Caco-2 (cell line): ENCODE data around the gene WBP1L. TPM values are rescaled to one million over a fixed set of nuclear protein-coding genes. Genes with fewer than 3 reads are reported as not detected.

ENCODE experiments used
- BruUV-seq: library from RNA; stranded (reverse); fragments of 400-500 nt; replicated peaks from 2 replicates; lab custom pipeline; 2021; lab: Mats Ljungman, UMichigan
- CTCF ChIA-PET: fragments of 300-600 bp; sonication (Branson Sonifier 250); formaldehyde crosslinking; loops from one replicate; lab custom pipeline; 2022; ENCODE audit warnings: antibody characterized with exemption; lab: Charles Lee
- POLR2A ChIA-PET: fragments of 300-600 bp; sonication (Branson Sonifier 250); formaldehyde crosslinking; loops from one replicate; lab custom pipeline; 2022; ENCODE audit warnings: antibody characterized with exemption; lab: Charles Lee
- DNase-seq, 2 experiments: peaks; one replicate each; pipeline versions ENCODE4 v3.0.0 to v3.0.0-alpha.2; 2020 to 2022
- H3K27me3 ChIP-seq: replicated peaks from 2 replicates; pipeline ENCODE4 v1.6.0; 2011; ENCODE audit warnings: low read length; ENCODE audit not compliant: control insufficient read depth, insufficient read depth
- H3K36me3 ChIP-seq: 2 replicates; pipeline ENCODE4 v1.5.1; 2011; ENCODE audit warnings: low read length; ENCODE audit not compliant: control insufficient read depth, insufficient read depth
- H3K4me1 ChIP-seq: fragments of 250-450 bp; sonication (Bioruptor Pico); 2 replicates; pipeline ENCODE4 v1.5.1; 2020; ENCODE audit warnings: mild to moderate bottlenecking
- H3K4me3 ChIP-seq: 2 replicates; pipeline ENCODE4 v1.5.1; 2011; ENCODE audit warnings: low read depth, mild to moderate bottlenecking, control low read depth, low read length
- H3K9me3 ChIP-seq: fragments of 250-450 bp; sonication (Bioruptor Pico); 2 replicates; pipeline ENCODE4 v1.5.1; 2020; ENCODE audit warnings: mild to moderate bottlenecking, moderate library complexity
- H3K27ac Mint-ChIP-seq: one replicate; pipeline ENCODE4 v1.8.0; 2022; ENCODE audit warnings: mixed read lengths; ENCODE audit not compliant: unreplicated experiment
- H3K27me3 Mint-ChIP-seq: one replicate; pipeline ENCODE4 v1.8.0; 2022; ENCODE audit warnings: mixed read lengths; ENCODE audit not compliant: insufficient read depth, unreplicated experiment
- H3K36me3 Mint-ChIP-seq: one replicate; pipeline ENCODE4 v1.8.0; 2022; ENCODE audit warnings: mild to moderate bottlenecking, mixed read lengths; ENCODE audit not compliant: insufficient read depth, unreplicated experiment
- H3K4me1 Mint-ChIP-seq: one replicate; pipeline ENCODE4 v1.8.0; 2022; ENCODE audit warnings: low read depth, mixed read lengths; ENCODE audit not compliant: unreplicated experiment
- H3K4me3 Mint-ChIP-seq: one replicate; pipeline ENCODE4 v1.8.0; 2022; ENCODE audit warnings: mild to moderate bottlenecking, moderate library complexity, mixed read lengths; ENCODE audit not compliant: unreplicated experiment
- H3K9me3 Mint-ChIP-seq: one replicate; pipeline ENCODE4 v1.8.0; 2022; ENCODE audit warnings: mixed read lengths; ENCODE audit not compliant: unreplicated experiment
- intact Hi-C: fragments of 100-400 bp; cut with micrococcal nuclease; formaldehyde crosslinking; loops from one replicate; pipeline ENCODE4 v1.10.0; 2022; ENCODE audit not compliant: unreplicated experiment
- total RNA-seq: library from RNA; stranded (reverse); gene quantifications from 2 replicates; pipeline ENCODE4 v1.2.3, GENCODE V29; 2022
- TF ChIP-seq, protein P1 (sequence below), 2 experiments: fragments of 200-600 bp in 1 of 2; IDR thresholded peaks; 1 replicate in 1 of 2; 2 replicates in 1 of 2; pipeline versions ENCODE4 v1.5.1 to v1.8.0; 2011 to 2022; ENCODE audit warnings: antibody characterized with exemption in 1 of 2, control low read depth in 1 of 2, inconsistent platforms in 1 of 2, low read depth in 1 of 2, low read length in 1 of 2, mild to moderate bottlenecking in 1 of 2, moderate library complexity in 1 of 2; ENCODE audit not compliant: insufficient read depth in 1 of 2, severe bottlenecking in 1 of 2, unreplicated experiment in 1 of 2

Gene WBP1L
- total RNA-seq, 1 experiment from 2014 or later, result 28.2 TPM

DNA sequence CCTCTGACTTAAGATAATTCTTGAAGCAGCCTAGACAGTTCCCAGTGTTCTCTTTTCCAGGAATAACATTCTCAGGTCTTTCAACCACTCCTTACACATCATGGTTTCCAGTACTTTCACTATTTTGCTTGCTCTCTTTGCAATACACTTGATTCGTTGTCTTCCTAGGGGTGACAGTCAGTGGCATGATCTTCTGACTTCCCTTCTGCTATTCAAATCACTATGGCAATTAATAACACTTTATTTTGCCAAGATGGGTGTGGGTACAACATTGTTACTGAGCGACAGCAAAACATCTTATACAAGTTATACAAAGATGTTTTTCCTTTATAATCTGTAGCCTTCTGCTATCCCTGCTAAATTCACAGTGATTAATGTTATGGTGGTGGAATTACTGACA, 44.9 kb upstream of the WBP1L start:
- POLR2A ChIA-PET, result no interaction called here
- no TSS peak for BruUV-seq
- H3K27ac Mint-ChIP-seq, result no peak overlapping the region
- no peak for DNase-seq
- CTCF ChIA-PET, result no interaction called here
- H3K4me1 Mint-ChIP-seq, result no peaks in the 10 kb centered on the region
- intact Hi-C loops, result no loop called here
- no peak overlapping the region for H3K4me3 Mint-ChIP-seq
- Histone ChIP-seq H3K36me3 (no peaks in the 10 kb centered on the region), H3K4me3 (no peak overlapping the region), H3K9me3 (no peaks in the 10 kb centered on the region), H3K27me3 (no peaks in the 10 kb centered on the region), H3K4me1 (no peaks in the 10 kb centered on the region)
- no peaks in the 10 kb centered on the region for H3K9me3 Mint-ChIP-seq
- peaks cover 35% of the 10 kb centered on the region for H3K36me3 Mint-ChIP-seq
- H3K27me3 Mint-ChIP-seq, result no peaks in the 10 kb centered on the region
- TF ChIP-seq, protein P1, sequence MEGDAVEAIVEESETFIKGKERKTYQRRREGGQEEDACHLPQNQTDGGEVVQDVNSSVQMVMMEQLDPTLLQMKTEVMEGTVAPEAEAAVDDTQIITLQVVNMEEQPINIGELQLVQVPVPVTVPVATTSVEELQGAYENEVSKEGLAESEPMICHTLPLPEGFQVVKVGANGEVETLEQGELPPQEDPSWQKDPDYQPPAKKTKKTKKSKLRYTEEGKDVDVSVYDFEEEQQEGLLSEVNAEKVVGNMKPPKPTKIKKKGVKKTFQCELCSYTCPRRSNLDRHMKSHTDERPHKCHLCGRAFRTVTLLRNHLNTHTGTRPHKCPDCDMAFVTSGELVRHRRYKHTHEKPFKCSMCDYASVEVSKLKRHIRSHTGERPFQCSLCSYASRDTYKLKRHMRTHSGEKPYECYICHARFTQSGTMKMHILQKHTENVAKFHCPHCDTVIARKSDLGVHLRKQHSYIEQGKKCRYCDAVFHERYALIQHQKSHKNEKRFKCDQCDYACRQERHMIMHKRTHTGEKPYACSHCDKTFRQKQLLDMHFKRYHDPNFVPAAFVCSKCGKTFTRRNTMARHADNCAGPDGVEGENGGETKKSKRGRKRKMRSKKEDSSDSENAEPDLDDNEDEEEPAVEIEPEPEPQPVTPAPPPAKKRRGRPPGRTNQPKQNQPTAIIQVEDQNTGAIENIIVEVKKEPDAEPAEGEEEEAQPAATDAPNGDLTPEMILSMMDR (IDR thresholded peaks at IDR 0.05; ENCODE audit: insufficient read depth in 1 of 2, low read depth in 1 of 2, low read length in 1 of 2, severe bottlenecking in 1 of 2, unreplicated experiment in 1 of 2), result no peak

DNA sequence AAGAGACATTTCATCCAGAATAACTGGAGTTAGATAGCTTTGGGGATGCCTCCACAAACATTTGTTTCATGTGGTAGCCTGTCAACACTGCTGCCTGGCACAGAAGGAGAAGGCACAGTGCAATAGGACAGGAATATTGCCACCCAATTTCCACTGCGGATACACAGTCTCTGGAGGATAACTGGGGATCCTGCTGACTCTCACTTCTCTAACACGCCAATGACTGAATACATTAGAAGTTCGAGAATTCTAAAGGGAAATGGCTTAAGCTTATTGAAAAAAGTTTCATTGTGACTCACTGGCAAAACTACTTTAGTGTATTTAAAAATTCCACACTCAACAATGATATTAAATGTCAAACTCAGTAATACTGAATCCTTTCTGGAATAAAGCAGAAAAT, 42.5 kb upstream of the WBP1L start:
- peaks cover 25% of the 10 kb centered on the region for H3K36me3 Mint-ChIP-seq
- no peak for DNase-seq
- H3K4me3 Mint-ChIP-seq, result no peak overlapping the region
- no peaks in the 10 kb centered on the region for H3K36me3 ChIP-seq
- TF ChIP-seq, protein P1 (IDR thresholded peaks at IDR 0.05; ENCODE audit: insufficient read depth in 1 of 2, low read depth in 1 of 2, low read length in 1 of 2, severe bottlenecking in 1 of 2, unreplicated experiment in 1 of 2), result no peak
- no peak overlapping the region for H3K27ac Mint-ChIP-seq
- no peaks in the 10 kb centered on the region for H3K9me3 ChIP-seq
- H3K4me1 Mint-ChIP-seq, result peaks cover 9% of the 10 kb centered on the region
- intact Hi-C loops, result no loop called here
- H3K27me3 Mint-ChIP-seq, result no peaks in the 10 kb centered on the region
- no TSS peak for BruUV-seq
- no peak overlapping the region for H3K4me3 ChIP-seq
- no peaks in the 10 kb centered on the region for H3K27me3 ChIP-seq
- CTCF ChIA-PET, result no interaction called here
- no peaks in the 10 kb centered on the region for H3K9me3 Mint-ChIP-seq
- H3K4me1 ChIP-seq, result peaks cover 11% of the 10 kb centered on the region
- POLR2A ChIA-PET, result no interaction called here

- ChIA-PET POLR2A (no interaction called here), CTCF (no interaction called here)
- H3K27ac Mint-ChIP-seq, result no peak overlapping the region
- intact Hi-C loops, result no loop called here
- BruUV-seq, result no TSS peak
- TF ChIP-seq, protein P1 (IDR thresholded peaks at IDR 0.05; ENCODE audit: insufficient read depth in 1 of 2, low read depth in 1 of 2, low read length in 1 of 2, severe bottlenecking in 1 of 2, unreplicated experiment in 1 of 2), result no peak
- Histone ChIP-seq H3K9me3 (no peaks in the 10 kb centered on the region), H3K36me3 (no peaks in the 10 kb centered on the region), H3K4me1 (peaks cover 11% of the 10 kb centered on the region), H3K27me3 (no peaks in the 10 kb centered on the region), H3K4me3 (no peak overlapping the region)
- H3K9me3 Mint-ChIP-seq, result no peaks in the 10 kb centered on the region
- no peaks in the 10 kb centered on the region for H3K27me3 Mint-ChIP-seq
- H3K4me1 Mint-ChIP-seq, result peaks cover 9% of the 10 kb centered on the region
- no peak overlapping the region for H3K4me3 Mint-ChIP-seq
- peaks cover 20% of the 10 kb centered on the region for H3K36me3 Mint-ChIP-seq
- DNase-seq, result no peak
Observed at GRCh38 chr10:102701796-102702195, 42.0 kb upstream of the WBP1L start.
